AG04450 (cell line): ENCODE measurements around the gene CAPN13. TPM values are rescaled to one million over a fixed set of nuclear protein-coding genes. Genes with fewer than 3 reads are reported as not detected.
"Not testable (repeated sequence)": the region's sequence is repeated elsewhere in the genome, so short reads cannot be mapped to it uniquely, and the experiment has no call there.

ENCODE experiments used
- CTCF ChIA-PET: fragments of 300-600, 350-600 bp; formaldehyde crosslinking; extraction: SDS; loops from one replicate; lab custom pipeline; 2022; ENCODE audit warnings: antibody characterized with exemption, inconsistent platforms; lab: Charles Lee
- POLR2A ChIA-PET: fragments of 350-600 bp; formaldehyde crosslinking; extraction: SDS; loops from one replicate; lab custom pipeline; 2021; ENCODE audit warnings: antibody characterized with exemption, inconsistent platforms; lab: Yijun Ruan, JAX
- DNase-seq: peaks from one replicate; pipeline ENCODE4 v3.0.0-alpha.2; 2011; ENCODE audit warnings: low read depth, low spot score
- H3K27ac ChIP-seq: one replicate; pipeline ENCODE4 v1.5.1; 2012; ENCODE audit warnings: low read depth, low read length, control low read depth
- H3K27me3 ChIP-seq: one replicate; pipeline ENCODE4 v1.6.0; 2012; ENCODE audit warnings: low read length; ENCODE audit not compliant: control insufficient read depth, insufficient read depth
- H3K4me3 ChIP-seq: 2 replicates; pipeline ENCODE4 v1.5.1; 2011; ENCODE audit warnings: mild to moderate bottlenecking, low read depth, low read length, control low read depth
- H3K9me3 ChIP-seq: 2 replicates; pipeline ENCODE4 v1.5.1; 2012; ENCODE audit warnings: low read length; ENCODE audit not compliant: control insufficient read depth, insufficient read depth
- polyA plus RNA-seq: library from polyadenylated mRNA; depleted of rRNA; stranded (reverse); fragments of >200 nt; gene quantifications from 2 replicates; pipeline ENCODE4 v1.2.3, GENCODE V29; 2011
- TF ChIP-seq, protein P1 (sequence below): IDR thresholded peaks from 2 replicates; pipeline ENCODE4 v1.5.1; 2011; ENCODE audit warnings: low read depth, low read length, control low read depth, inconsistent platforms

CAPN13 gene
- polyA plus RNA-seq, 1 experiment = not detected

DNA sequence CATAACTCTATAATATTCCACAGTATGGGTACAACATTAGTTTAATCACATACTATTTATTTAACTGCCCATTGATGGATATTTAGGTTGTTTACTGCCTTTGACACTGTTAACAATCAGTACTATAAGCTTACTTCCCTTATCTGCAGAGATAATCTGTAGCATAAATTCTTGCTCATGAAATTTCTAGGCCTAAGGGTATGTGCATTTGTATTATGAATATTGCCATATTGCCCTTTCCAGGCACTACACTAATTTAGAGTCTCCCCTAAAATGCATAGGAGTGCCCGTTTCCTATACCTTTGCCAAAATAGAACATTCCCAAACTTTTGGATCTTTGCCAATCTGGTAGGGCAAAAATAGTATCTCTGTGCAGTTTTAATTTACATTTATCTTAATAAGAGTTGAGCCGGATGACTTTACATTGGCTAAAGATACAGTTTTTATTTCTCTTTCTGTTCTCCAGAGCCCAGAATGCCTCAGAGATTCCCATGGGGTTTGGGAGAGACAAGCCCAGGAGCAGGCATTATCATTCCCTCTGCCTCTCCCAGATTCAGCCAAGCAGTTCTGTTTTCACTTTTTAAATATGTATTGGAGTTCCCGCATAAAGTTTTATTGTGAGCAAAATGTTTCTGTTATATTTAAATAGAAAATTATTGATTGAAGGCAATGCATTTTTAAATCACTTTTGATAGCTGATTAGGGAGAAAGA lies 102.8 kb downstream of the CAPN13 start:
- POLR2A ChIA-PET = interaction anchor here (0.6 to 1.1 kb wide), 2 partner anchors 473 to 539 kb away, joined by 4 to 6 read pairs; partner anchors contain the start of gene LBH

DNA sequence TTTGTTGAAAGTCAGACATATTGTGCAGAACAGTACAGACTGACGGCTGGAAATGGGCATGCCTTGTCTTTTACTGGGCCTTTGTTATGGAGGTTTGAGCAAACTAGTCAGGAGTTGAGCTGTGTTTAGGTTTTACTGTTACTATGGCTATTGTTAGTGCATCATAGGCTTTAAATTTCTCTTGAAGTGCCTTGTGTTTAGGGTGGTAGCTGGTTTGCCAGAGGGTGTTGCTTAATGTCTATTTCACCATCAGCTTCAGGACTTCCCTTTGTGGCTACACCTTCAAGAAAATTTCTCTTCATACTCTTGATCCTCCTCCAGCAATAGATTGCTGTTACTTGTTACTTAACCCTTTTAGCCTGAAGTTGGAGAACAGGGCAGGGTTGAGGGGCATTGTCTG lies 104.6 kb downstream of the CAPN13 start:
- H3K27me3 ChIP-seq = no peaks in the 10 kb centered on the region
- H3K27ac ChIP-seq = no peak overlapping the region
- peaks cover 9% of the 10 kb centered on the region for H3K9me3 ChIP-seq
- TF ChIP-seq, protein P1, sequence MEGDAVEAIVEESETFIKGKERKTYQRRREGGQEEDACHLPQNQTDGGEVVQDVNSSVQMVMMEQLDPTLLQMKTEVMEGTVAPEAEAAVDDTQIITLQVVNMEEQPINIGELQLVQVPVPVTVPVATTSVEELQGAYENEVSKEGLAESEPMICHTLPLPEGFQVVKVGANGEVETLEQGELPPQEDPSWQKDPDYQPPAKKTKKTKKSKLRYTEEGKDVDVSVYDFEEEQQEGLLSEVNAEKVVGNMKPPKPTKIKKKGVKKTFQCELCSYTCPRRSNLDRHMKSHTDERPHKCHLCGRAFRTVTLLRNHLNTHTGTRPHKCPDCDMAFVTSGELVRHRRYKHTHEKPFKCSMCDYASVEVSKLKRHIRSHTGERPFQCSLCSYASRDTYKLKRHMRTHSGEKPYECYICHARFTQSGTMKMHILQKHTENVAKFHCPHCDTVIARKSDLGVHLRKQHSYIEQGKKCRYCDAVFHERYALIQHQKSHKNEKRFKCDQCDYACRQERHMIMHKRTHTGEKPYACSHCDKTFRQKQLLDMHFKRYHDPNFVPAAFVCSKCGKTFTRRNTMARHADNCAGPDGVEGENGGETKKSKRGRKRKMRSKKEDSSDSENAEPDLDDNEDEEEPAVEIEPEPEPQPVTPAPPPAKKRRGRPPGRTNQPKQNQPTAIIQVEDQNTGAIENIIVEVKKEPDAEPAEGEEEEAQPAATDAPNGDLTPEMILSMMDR = no peak
- CTCF ChIA-PET = interaction anchor here (1.4 to 2.3 kb wide), 3 partner anchors 9 to 538 kb away, joined by 8 to 16 read pairs (median 9); no protein-coding TSS in a partner anchor
- POLR2A ChIA-PET = no interaction called here
- no peak for DNase-seq
- no peak overlapping the region for H3K4me3 ChIP-seq

More for the DNA sequence above, 102.8 kb downstream of the CAPN13 start:
- CTCF ChIA-PET = interaction anchor here (0.7 to 12.5 kb wide), 4 partner anchors 423 to 538 kb away, joined by 3 to 623 read pairs (median 39); no protein-coding TSS in a partner anchor
- H3K4me3 ChIP-seq = no peak overlapping the region
- no peaks in the 10 kb centered on the region for H3K27me3 ChIP-seq
- H3K9me3 ChIP-seq = peaks cover 9% of the 10 kb centered on the region; the same call in 1 of the 2 replicates
- no peak for DNase-seq
- TF ChIP-seq, protein P1 = no peak
- no peak overlapping the region for H3K27ac ChIP-seq

DNA sequence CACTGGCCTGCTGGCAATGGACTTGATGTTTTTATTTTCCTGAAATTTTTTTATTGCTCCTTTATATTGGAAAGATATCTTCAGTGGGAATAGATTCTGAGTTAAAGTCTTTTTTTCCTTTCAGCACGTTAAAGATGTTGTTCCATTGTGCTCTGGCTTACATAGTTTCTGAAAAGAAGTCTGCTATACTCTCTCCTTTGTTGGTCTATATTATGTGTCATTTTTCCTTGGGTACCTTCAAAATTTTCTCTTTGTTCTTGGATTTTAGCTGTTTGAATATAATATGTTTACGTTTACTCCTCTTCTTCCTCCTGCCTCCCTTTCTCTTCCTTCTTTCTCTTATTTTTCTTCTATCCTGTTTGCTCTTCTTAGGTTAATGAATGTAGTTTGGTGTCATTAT lies 105.5 kb downstream of the CAPN13 start:
- DNase-seq = no peak
- ChIA-PET POLR2A (no interaction called here), CTCF (interaction anchor here (1.4 to 2.3 kb wide), 3 partner anchors 10 to 537 kb away, joined by 8 to 16 read pairs (median 9); no protein-coding TSS in a partner anchor)
- no peaks in the 10 kb centered on the region for H3K27me3 ChIP-seq
- no peak overlapping the region for H3K4me3 ChIP-seq
- TF ChIP-seq, protein P1 = no peak
- H3K9me3 ChIP-seq = peaks cover 14% of the 10 kb centered on the region
- H3K27ac ChIP-seq = no peak overlapping the region

DNA sequence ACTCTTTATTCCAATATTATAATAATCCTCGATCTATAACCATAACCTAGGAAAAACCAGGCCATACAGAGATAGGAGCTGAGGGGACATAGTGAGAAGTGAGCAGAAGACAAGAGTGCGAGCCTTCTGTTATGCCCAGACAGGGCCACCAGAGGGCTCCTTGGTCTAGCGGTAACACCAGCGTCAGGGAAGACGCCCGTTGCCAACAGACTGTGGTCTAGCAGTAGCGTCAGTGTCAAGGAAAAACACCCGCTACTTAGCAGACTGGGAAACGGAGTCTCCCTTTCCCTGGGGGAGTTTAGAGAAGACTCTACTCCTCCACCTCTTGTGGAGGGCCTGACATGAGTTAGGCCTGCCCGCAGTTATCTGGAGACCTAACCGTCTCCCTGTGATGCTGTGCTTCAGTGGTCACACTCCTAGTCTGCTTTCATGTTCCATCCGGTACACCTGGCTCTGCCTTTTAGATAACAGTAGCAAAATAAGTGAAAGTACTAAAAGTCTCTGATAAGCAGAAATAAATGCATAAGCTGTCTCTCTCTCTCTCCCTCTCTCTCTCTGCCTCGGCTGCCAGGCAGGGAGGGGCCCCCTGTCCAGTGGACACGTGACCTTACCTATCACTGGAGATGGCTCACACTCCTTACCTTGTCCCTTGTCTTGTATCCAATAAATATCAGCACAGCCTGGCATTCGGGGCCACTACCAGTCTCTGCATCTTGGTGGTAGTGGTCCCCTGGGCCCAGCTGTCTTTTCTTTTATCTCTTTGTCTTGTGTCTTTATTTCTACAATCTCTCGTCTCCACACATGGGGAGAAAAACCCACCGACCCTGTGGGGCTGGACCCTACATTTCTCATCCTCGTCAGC lies 109.8 kb downstream of the CAPN13 start:
- CTCF ChIA-PET = interaction anchor here (0.6 to 1.6 kb wide), 8 partner anchors 9 to 532 kb away, joined by 3 to 6 read pairs (median 4); no protein-coding TSS in a partner anchor
- H3K4me3 ChIP-seq, DNase-seq, H3K27me3 ChIP-seq, H3K27ac ChIP-seq, H3K9me3 ChIP-seq, POLR2A ChIA-PET: not testable (repeated sequence)
- TF ChIP-seq, protein P1 = 0 out of 2 replicates have a peak, but pooled peaks have one; percentile 2
